ENCODE measurements around the gene ATXN3. TPM values are rescaled to one million over a fixed set of nuclear protein-coding genes. Genes with fewer than 3 reads are reported as not detected.

ATXN3 gene
- total and polyA plus RNA-seq, 2 of the 13 experiments (the other 11 are each of a cell fraction or from before 2014, with no cell fraction given) = 14.9 to 17.3 TPM

DNA sequence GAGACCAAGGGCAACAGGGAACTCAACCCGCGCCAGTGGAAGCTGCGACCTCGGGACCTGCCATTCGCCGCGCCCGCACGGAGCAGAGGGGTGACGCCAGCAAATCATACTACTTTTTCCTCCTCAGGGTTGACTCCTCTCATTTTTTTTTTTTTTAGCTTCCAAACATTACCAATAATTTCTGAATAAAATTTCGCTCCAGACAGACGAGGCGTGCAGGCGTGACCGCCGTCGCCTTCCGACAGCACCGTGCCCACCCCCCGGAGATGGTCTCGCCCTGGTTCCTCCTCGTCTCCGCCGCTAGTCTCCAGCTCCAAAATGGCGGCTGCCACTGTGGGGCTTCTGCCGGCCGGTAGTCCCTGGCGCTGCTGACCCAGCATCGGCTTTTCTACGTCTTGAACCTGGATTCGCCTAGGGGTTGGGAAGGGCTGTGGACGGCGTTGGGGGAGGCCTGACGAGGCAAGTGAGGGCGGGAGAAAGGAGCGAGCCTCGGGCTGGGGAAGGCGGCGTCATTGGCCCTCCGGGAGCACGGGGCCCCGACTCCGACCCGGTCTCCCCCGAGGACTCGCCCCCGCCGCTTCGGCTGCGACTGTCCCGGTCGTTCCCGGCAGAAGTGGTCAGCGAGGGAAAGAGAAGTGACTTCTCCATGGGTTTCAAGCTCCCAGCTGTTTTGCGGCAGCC, 15.4 kb upstream of the ATXN3 start, which contains the start of the genes CPSF2 and NDUFB1 (continued):
- peak; percentile 30; the same call in 1 of the 2 replicates for TF ChIP-seq FOXJ3 (CRISPR knock-in tag; IDR thresholded peaks at IDR 0.05; ENCODE audit: borderline replicate concordance)
- TF ChIP-seq, protein P1, sequence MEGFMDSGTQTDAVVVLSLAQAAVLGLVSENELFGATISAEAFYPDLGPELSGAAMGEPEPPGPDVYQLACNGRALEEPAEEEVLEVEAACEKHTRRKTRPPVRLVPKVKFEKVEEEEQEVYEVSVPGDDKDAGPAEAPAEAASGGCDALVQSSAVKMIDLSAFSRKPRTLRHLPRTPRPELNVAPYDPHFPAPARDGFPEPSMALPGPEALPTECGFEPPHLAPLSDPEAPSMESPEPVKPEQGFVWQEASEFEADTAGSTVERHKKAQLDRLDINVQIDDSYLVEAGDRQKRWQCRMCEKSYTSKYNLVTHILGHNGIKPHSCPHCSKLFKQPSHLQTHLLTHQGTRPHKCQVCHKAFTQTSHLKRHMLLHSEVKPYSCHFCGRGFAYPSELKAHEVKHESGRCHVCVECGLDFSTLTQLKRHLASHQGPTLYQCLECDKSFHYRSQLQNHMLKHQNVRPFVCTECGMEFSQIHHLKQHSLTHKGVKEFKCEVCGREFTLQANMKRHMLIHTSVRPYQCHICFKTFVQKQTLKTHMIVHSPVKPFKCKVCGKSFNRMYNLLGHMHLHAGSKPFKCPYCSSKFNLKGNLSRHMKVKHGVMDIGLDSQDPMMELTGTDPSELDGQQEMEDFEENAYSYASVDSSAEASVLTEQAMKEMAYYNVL (CRISPR knock-in tag; IDR thresholded peaks at IDR 0.05; ENCODE audit: borderline replicate concordance) = 0 out of 2 replicates have a peak, but pooled peaks have one; percentile 16
- TF ChIP-seq, protein P2, sequence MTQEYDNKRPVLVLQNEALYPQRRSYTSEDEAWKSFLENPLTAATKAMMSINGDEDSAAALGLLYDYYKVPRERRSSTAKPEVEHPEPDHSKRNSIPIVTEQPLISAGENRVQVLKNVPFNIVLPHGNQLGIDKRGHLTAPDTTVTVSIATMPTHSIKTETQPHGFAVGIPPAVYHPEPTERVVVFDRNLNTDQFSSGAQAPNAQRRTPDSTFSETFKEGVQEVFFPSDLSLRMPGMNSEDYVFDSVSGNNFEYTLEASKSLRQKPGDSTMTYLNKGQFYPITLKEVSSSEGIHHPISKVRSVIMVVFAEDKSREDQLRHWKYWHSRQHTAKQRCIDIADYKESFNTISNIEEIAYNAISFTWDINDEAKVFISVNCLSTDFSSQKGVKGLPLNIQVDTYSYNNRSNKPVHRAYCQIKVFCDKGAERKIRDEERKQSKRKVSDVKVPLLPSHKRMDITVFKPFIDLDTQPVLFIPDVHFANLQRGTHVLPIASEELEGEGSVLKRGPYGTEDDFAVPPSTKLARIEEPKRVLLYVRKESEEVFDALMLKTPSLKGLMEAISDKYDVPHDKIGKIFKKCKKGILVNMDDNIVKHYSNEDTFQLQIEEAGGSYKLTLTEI (CRISPR knock-in tag; conservative IDR thresholded peaks at IDR 0.05) = no peak
- TF ChIP-seq ERF (CRISPR knock-in tag; IDR thresholded peaks at IDR 0.05) = peak; percentile 63; the same call in 1 of the 2 replicates
- TF ChIP-seq KLF6 (CRISPR knock-in tag; IDR thresholded peaks at IDR 0.05) = 0 out of 2 replicates have a peak, but pooled peaks have one; percentile 25
- TF ChIP-seq PHF21A (CRISPR knock-in tag; IDR thresholded peaks at IDR 0.05) = peak; percentile 3; the same call in 1 of the 2 replicates
- peak; percentile 44; the same call in 1 of the 2 replicates for TF ChIP-seq NFKB2 (CRISPR knock-in tag; IDR thresholded peaks at IDR 0.05; ENCODE audit: borderline replicate concordance)
- 0 out of 2 replicates have a peak, but pooled peaks have one; percentile 15 for TF ChIP-seq SPEN (CRISPR knock-in tag; IDR thresholded peaks at IDR 0.05; ENCODE audit: low read depth)
- TF ChIP-seq SALL1 (CRISPR knock-in tag; IDR thresholded peaks at IDR 0.05) = peak; percentile 77
- 0 out of 2 replicates have a peak, but pooled peaks have one; percentile 52 for TF ChIP-seq MTA3 (CRISPR knock-in tag; IDR thresholded peaks at IDR 0.05)
- TF ChIP-seq, protein P3, sequence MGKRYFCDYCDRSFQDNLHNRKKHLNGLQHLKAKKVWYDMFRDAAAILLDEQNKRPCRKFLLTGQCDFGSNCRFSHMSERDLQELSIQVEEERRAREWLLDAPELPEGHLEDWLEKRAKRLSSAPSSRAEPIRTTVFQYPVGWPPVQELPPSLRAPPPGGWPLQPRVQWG (CRISPR knock-in tag; IDR thresholded peaks at IDR 0.05; ENCODE audit: borderline replicate concordance, low read depth) = no peak
- no peak for TF ChIP-seq SOX5 (CRISPR knock-in tag; IDR thresholded peaks at IDR 0.05; ENCODE audit: borderline replicate concordance)
- TF ChIP-seq ZNF234 (CRISPR knock-in tag; conservative IDR thresholded peaks at IDR 0.05) = no peak
- TF ChIP-seq, protein P4, sequence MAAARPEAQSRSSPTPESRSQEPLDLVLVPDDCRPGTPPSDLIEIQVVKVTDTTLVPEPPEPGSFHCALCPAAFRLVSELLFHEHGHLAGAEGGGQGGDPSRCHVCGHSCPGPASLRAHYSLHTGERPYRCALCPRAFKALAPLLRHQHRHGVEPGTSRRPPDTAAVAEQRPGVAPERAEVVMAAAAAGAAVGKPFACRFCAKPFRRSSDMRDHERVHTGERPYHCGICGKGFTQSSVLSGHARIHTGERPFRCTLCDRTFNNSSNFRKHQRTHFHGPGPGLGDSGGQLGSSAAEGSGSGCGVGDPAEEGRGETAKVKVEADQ (CRISPR knock-in tag; IDR thresholded peaks at IDR 0.05; ENCODE audit: borderline replicate concordance) = peak; percentile 75; the same call in 1 of the 2 replicates
- TF ChIP-seq ZFAT (CRISPR knock-in tag; conservative IDR thresholded peaks at IDR 0.05) = 0 out of 2 replicates have a peak, but pooled peaks have one; percentile 60
- TF ChIP-seq ZSCAN21 (CRISPR knock-in tag; IDR thresholded peaks at IDR 0.05; ENCODE audit: borderline replicate concordance) = peak; percentile 48; the same call in 1 of the 2 replicates
- TF ChIP-seq IKZF4 (CRISPR knock-in tag; IDR thresholded peaks at IDR 0.05; ENCODE audit: borderline replicate concordance, low read depth, not compliant biosample characterization) = peak; percentile 70
- peak; percentile 67; the same call in 1 of the 2 replicates for TF ChIP-seq TP53 (CRISPR knock-in tag; conservative IDR thresholded peaks at IDR 0.05)
- TF ChIP-seq, protein P5, sequence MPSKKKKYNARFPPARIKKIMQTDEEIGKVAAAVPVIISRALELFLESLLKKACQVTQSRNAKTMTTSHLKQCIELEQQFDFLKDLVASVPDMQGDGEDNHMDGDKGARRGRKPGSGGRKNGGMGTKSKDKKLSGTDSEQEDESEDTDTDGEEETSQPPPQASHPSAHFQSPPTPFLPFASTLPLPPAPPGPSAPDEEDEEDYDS (CRISPR knock-in tag; IDR thresholded peaks at IDR 0.05) = peak; percentile 86
- TF ChIP-seq ZNF543 (CRISPR knock-in tag; IDR thresholded peaks at IDR 0.05) = 0 out of 2 replicates have a peak, but pooled peaks have one; percentile 64
- peak; percentile 52; the same call in 1 of the 2 replicates for TF ChIP-seq HOXA3 (CRISPR knock-in tag; IDR thresholded peaks at IDR 0.05)
- TF ChIP-seq ATRX (CRISPR knock-in tag; IDR thresholded peaks at IDR 0.05; ENCODE audit: borderline replicate concordance) = no peak

All from HepG2 (cell line).